ENCODE data around the gene DDIT4.

The DDIT4 gene

DNA sequence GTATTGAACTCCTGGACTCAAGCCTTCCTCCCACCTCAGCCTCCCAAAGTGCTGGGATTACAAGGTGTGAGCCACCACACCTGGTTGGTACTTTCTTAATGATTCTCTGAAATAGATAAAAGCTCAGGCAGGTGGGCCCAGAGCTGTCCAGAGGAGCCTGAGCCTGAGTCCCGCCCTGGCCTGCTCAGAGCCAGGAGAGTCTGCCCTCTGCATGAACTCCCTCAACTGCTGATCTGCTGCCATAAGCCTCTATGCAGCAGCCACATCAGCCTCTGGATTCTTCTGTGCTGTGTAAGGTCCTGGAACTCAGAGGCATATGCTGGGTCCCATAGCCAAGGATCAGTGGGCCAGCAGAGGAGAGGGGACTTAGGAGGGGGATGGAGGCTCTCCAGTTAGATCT lies 23.1 kb upstream of the DDIT4 start:
- no peak for DNase-seq

DNA sequence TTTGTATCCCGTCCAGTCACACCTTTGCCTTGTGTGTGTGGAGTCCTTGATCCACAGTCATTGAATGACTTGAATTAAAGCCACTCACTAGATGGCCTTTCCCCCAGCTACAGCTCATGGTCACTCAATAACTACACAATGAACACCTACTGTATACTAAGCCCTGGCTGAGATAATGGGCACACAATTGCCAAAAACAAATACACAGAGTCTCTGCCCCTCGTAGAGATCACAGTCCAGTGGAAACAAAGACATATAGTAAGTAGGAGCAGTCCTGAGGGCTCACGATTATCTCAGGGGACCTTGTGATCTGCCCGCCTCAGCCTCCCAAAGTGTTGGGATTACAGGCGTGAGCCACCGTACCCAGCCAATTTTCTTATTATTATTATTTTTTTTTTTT lies 22.1 kb upstream of the DDIT4 start:
- DNase-seq = no peak

DNA sequence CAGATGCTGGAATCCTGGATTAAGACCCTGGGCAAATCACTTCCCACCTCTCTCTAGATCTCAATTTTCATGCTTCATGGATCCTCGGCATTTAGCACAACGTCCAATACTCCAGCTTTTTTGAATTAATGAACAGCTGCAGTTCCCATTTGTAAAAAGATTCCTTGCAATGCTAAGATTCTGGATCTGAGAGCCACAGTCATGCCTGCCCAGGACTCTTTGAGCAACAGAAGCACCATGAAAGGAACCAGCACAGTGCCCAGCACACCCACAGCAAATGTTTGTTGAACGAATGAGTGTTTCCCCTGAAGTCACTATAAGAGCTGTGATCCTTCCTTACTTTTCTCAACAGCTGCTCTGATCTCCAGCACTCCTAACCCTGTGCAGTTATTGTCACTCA lies 20.8 kb upstream of the DDIT4 start:
- DNase-seq = no peak

DNA sequence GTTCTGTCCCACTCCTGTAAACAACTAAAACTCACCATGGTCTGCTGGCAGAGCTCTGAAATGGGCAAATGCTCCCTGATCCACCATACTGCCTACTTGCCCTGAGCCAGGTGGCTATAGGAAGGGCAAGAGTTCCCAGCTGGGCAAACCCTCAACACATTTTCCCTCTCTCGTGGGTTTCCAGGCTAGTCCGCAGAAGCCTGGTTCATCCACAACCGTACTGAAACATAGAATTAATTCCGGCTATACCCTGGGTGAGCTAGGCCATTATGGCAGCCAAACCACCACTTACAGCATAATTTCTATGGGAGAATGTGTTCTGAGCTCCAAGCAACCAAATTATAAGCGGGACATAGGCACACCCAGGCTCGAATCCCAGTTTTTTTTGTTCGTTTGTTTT lies 20.1 kb upstream of the DDIT4 start:
- DNase-seq = no peak

DNA sequence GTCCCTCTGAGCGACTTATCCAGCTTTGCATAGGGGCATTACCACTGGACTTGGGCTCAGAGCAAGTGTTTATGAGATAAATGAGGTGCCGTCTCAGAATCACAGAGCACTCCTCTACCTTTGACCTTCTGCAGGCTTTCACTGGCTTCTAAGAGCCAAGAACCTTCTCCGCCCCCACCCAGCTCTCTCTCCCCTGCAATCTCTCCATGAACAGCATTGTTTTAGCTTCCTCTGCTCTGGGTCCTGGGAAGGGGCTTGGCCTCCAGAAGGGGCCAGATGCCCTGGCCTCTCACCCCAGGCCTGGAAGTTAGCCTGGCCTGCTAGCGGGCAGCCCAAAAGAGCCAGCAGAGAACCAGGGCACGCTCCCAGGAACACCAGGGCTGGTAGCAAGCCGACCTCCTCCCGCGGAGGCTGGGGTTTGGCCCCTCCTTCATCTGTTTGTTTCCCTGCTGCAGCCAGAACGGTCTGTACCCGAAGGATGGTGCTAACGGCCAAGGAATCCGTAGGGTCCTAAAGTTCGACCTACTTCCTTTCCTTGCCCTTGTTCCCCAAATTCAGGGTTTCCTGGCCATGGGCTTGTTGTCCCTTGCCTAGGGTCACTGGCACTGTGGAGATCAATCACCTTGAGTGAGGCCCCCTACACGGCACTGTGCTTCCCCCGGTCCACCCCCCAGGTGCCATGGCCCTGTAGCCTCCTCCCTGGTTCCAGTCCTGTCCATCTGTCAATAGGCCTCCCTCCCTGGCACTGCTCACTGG lies 18.7 kb upstream of the DDIT4 start:
- DNase-seq = no peak

DNA sequence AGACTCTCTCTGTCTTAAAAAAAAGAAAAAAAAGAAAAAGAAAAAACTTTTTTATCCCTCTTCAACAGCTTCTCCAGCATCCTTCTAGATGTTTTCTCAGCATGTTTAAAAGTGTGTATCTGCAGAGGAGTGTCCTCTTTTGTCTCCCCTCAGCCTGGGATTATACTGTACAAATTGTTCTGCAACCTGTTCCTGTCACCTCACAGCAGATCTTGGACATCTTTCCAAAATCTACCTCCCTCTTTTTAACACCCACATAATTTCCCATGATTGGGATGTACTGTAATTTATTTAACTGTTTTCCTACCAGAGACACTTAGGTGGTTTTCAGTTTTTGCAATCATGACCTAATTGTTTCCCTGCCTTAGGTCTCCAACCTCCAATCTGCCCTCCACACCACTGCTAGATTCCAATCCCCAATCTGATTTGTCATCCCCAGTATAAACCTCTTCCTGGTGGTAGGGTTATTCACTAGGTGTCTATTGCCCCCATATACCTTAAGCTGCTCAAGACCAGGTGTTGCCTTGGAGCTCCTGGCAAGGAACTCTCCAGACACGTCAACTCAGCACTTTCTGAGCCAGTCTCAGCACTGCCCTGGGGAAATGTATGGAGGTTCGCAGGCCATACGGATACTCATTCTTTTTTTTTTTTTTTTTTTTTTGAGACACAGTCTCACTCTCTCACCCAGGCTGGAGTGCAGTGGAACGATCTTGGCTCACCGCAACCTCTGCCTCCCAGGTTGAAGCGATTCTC lies 17.6 kb upstream of the DDIT4 start:
- no peak for DNase-seq

DNA sequence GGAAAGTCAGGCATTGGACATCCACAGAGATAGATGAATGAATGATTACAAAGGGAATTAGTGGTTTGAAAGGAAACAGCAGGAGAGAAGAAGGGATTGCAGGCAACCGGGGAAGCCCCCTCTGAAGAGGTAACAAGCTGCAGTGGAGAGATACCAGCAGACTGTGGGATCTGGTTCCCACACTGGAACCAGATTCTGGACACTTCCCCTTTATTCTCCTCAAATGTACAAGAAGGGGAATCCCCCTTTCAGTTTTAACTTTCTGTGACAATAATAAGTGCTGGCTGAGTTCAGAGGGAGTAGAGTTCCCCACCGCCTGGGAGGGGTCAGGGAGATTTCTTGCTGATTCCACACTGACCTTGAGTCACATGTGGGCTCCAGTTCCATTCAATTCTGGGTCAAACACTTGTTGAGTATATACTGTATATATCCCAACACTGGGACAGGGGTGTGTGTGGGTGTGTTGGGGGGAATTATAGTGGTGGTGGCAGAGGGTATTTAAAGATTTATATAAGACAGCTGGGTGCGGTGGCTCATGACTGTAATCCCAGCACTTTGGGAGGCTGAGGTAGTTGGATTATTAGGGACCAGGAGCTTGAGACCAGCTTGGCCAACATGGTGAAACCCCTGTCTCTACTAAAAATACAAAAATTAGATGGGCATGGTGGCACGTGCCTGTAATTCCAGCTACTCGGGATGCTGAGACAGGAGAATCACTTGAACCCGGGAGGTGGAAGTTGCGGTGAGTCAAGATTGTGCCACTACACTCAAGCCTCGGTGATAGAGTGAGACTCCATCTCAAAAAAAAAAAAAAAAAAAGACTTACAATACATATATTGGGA lies 16.5 kb upstream of the DDIT4 start:
- DNase-seq = no peak

DNA sequence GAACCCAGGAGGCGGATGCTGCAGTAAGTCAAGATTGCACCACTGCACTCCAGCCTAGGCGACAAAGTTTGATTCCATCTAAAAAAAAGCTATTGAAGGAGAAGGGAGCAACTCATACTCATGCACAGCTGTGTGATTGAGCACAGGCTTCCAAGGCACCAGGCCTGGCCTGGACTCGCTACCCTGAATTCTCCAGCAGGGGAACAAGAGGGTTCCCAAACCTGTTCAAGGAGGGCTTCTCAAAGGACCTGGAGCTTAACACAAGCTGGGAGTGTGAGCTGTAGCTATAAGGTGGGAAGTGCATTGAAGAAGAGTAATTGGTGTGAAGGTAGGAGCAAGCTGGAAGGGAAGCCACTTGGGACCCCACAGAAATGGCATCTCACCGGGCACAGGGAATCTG lies 15.1 kb upstream of the DDIT4 start:
- no peak for DNase-seq

DNA sequence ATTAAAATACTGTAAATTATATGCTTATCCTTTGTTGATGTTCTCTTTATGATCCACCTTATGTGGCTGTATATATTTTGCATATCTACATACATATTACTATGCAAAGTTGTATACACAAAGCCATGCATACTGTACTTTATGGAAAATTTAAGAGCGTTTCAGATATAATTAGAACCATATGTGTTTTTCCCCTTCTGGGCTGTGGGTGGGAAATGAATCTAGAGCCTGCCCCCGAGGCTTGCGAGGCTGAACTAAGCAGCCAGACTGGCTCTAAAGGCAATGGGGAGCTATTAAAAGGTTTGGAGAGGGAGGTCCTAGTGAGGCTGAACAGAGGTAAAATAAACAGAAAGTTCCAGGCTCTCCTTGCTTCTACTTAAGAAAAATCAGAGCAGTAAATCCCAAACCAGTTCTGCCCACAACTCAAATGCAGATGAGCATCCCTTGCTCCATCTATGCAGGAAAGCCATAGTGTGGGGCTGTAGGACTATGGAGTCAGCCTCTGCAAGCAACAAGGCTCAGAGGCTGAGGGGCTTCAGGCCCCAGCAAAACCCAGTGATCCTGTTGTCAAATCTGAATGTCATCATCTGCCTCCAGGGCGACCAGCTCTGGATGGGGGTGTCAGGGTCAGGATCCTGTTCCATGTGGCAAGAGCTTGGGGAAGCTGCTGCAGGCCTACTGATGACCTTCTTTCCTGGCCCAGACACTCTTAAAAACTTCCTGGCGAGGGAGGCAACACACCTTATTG lies 14.1 kb upstream of the DDIT4 start:
- DNase-seq = no peak

DNA sequence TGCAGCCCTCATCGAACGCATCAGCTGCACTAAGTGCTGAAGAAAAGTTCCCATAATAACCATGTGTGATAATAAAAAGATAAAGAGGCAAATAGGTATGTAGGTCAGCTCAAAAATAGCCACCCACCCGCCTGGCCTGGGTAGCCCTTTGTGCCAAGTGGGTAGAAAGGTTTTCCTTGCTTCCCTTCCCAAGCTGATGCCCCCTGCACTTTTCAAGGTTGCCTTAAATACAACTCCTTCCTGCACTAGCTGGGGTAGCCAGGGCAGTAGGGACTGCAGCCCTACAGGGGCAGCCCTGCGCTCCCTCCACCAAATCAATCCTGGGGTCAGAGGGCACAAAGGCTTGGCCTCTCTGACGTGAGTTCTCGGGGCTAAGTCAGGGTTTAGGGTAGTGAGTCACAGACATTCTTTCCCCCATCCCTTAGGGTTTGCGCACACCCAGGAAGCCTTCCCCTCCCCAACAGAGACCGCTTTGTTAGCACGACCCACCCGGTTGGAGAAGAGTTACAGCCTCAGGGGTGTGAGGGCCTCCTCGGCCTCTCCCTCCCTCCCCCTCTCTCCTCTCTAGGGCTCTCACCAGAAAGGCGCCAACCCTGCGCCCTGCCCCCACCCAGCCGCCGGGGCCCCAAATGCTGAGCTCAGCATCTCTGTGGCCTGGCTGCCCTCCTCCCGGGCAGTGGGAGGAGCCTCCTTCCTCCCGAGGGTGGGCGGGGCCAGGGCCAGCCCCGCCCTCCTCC lies 13.3 kb upstream of the DDIT4 start:
- peak; percentile 15 for DNase-seq

DNA sequence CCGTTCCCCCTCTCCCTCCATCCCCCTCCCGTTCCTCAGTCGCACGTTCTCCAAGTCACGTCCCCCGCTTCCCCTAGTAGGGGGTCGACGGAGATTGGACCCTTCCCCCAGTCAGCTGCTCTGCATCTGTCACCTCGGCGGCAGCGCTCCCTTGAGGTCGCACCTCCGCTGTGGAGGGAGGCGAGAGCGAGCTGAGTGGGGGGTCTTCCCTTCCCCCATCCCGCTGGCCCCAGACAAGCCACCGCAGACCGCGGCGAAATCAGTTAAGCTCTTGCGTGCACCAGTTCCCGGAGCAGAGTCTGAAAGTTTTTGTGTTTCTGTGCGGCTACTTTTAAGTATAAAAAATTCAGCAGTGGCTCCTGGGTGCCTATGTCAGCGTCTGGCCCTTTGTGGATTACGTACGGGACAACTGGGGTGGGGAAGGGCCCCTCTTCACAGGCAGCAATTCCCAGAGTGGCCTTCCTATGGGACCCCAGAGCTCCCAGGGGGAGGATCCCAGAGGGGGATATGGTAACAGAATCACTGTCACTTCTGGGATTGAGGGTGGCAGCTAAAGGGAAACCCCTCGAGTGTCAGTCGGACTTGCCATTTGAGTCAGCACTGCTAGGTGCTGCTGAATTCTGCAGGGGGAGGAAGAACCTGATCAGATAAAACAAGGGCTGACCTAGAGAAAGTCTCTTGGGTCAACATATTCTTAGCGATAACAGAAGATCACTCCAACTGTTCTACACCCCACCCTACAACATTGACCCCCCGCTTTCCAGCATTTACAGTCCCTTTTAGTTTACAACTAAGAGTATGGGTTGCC lies 12.5 kb upstream of the DDIT4 start:
- DNase-seq = no peak

DNA sequence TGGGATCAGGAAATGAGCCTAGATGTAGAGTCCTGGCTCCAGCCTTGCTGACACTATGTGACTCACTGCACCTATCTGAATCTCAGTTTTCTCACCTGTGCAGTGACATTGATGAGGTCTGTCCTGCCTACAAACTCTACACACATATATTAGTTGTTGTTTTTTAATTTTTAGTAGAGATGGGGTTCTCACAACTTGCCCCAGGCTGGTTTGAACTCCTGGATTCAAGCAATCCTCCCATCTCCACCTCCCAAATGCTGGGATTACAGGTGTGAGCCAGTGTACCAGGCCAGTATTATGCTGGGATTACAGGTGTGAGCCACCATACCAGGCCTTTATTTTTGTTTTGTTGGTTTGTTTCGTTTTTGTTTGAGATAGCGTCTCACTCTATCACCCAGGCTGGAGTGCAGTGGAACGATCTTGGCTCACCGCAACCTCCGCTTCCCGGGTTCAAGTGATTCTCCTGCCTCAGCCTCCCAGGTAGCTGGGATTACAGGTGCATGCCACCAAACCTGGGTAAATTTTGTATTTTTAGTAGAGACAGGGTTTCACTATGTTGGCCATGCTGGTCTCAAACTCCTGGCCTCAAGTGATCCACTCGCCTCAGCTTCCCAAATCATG lies 11.8 kb upstream of the DDIT4 start:
- no peak for DNase-seq

DNA sequence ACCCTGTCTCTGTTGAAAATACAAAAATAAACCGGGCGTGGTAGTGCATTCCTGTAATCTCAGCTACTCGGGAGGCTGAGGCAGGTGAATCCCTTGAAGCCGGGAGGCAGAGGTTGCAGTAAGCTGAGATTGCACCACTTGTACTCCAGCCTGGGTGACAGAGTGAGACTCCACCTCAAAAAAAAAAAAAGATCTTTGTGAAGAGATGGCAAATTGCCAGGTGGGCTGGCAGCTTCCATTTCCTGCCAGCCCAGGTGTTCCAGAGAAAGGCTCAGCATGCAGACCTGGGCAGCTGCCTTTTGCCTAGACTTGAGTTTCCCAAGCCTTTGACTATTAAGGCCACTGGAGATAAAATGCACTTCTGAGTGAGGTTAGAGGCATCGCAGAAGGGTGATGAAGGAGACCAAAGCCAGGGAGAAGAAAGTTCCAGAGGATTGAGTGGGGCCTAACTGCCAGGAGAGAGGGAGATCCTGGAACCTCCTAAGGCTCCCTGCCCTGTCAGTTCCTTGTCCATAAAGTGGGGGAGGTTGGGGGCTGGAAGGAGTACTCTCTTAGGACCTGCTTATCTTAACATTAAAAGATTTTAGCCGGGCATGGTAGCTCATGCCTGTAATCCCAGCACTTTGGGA lies 10.0 kb upstream of the DDIT4 start:
- DNase-seq = peak; percentile 81

DNA sequence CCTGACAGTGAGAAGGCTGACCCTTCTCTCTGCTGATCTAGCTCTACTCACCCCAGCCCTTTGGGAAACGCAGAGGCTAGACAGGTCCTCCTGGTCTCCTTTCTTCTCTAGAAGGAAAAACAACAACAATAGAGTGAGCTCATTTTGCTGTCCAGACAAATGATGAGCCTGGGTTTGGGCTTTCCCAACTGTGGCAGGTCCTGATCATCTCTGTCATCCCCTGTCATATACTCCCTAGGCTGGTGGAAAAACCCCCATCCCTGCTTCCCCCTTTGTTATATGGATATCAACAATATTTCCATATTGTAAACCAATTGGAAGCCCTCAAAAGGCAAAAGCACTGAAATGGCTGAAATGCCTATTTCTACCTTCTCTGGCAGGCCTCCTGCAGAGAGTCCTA lies 9.2 kb upstream of the DDIT4 start:
- no peak for DNase-seq

DNA sequence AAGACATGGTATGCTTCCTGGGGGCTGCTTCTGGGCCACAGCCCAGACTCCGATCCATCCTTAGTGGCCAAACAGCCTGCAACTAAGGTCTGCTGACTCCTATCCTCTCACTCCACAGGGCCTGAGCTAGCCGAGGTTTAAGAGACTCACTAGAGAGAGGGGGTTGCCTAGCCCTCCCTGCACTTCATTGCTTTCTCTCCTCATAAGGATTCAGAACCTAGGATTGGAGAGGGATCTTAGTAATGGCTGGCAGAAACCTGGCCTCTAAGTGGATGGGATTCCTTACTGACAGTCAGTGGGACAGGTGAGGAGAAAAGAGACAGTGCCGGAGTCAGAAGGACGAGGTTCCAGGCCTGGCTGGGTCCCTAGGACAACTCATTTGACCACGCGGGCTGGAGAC lies 8.2 kb upstream of the DDIT4 start:
- no peak for DNase-seq

DNA sequence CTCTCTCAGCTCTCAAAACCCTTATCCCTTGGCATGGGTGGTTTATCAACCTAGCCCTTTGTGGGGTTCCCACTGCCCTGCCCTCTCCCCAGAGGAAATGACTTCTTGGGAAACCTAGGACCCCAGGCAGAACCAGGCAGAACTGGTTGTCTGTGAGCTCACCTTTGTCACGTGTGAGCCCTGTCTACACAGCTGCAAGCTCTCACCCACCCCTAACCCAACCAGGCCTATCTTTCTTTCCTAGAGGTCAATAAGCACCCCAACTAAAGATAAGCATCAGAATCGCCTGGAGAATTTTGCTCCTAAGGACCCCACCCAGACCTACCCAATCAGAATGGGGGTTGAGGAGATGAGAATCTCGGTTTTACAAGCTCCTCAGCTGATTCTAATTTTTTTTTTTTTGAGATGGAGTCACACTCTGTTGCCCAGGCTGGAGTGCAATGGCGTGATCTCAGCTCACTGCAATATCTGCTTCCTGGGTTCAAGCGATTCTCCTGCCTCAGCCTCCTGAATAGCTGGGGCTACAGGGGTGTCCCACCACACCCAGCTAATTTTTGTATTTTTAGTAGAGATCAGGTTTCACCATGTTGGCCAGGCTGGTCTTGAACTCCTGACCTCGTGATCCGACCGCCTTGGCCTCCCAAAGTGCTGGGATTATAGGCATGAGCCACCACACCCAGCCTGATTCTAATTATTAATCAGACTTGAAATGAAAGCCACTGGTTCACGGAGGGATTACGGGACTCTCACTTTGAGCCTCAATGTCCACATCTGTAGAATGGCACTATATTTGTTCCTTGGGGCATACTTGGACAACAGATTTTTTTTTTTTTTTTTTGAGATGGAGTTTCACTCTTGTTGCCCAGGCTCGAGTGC lies 7.5 kb upstream of the DDIT4 start:
- no peak for DNase-seq

DNA sequence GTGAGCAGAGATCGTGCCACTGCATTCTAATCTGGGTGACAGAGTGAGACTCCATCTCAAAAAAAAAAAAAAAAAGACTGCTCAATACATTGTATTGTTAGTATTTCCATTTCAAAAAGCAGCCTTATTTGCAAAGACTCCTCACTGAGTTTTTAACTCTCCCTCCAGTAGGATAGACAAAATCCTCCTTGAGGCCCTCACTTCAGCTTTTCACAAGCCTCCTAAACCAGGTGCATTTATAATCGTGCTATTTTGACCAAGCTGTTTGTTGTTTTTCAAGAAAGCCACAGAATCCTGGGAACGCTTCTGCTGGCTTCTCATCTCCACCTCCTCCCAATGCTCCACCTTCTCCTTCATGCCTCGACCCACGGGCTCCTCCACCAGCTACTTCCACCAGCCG lies 6.3 kb upstream of the DDIT4 start:
- DNase-seq = no peak

DNA sequence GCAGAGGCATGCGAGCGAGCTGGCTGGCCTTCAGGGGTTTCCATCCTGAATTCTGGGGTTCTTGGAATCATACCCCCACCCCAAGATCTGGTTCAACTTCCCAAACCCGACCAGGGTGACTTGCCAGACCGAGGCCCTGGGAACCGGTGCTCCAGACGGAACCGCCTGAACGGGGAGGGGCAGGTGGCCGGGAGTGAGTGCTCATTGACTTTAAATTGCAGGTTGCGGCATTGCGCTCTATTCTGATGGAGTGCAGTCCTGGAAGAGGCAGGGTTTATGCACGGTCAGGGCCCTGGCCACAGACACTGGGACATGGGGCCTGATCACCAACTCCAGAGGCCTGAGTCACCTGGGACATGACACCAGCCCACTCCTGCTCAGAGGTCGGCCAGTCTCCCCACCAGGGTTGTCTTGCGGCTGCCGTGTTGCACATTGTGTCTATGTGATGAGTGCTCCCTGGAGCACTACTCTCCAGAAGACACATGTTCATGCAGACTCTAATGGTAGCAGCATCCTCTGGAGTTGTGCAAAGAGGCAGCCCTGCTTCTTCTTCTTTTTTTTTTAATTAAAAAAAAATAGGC lies 5.8 kb upstream of the DDIT4 start:
- DNase-seq = no peak
